Measurements from ENCODE around the gene ZNF48. TPM values are rescaled to one million over a fixed set of nuclear protein-coding genes. Genes with fewer than 3 reads are reported as not detected.

Gene ZNF48
- 10 to 100 TPM in 1 of 2 donors, 1 to 10 TPM in 1; 9.3 to 12.2 TPM for total RNA-seq

DNA sequence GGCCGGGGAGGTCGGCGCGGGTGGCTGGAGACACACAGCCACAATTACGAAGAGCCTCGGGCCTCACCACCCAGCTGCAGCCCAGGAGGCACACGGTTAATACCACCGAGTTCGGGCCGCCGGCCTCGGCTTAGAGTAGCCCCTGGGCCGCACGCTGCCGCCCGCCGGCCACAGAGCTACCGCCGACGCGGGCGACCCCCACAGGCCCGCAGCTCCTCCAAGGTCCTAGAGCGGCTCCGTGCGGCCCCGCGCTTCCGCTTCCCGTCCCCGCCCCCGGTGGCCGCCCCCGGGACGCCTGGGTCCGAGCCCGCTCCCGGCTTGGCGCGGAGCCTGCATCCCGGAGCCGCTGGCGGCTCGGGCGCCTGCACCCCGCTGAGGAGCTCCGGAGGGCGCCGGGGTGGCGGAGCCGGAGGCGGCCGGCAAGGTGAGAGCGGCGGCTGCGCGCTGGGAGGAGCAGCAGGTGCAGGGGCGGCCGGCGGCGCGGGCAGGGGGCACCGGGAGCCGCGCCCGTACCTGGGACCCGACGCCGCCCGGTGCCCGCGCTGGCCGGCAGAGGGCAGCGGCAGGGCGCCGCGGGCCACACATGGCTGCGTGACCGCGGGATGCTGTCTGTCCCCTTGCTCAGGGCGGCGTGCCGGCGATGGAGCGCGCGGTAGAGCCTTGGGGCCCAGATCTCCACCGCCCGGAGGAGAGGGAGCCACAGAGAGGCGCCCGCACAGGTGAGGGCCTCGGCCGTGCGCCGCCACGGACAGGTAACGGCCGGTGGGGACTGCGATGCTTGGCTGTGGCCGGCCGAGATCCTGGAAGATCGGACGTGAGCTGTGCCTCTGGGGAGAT, at the start of gene ZNF48:
Gene ZNF48 (plus strand): TSS at position 266 of the 837 bp plus-strand sequence. CDS start 375 bp downstream, at position 641.
- intact Hi-C loops (cut with DNase I), result no loop called here
- ATAC-seq, result peak; percentile 94
- DNase-seq, result peak; percentile 88 to 93 (median 92)
- Histone ChIP-seq H3K4me3 (peak within 1 kb of the TSS; percentile 70 to 75), H3K27me3 (no peaks in the 10 kb centered on the region), H3K9me3 (no peaks in the 10 kb centered on the region), H3K36me3 (replicated peaks in 1 of 2; ENCODE audit: insufficient read depth in 1 of 2, low read depth in 2 of 2) (no peaks in the 10 kb centered on the region), H3K4me1 (peaks cover 33% of the 10 kb centered on the region), H3K27ac (peak within 1 kb of the TSS; percentile 48 to 84 (median 66))
- 0 to 1% methylated on average over 5 to 90 of the region's 103 CpGs for WGBS, 2 donors
- peak in 2 of 3 donors; percentile 37 to 46 for TF ChIP-seq POLR2A (IDR thresholded peaks at IDR 0.05)
- TF ChIP-seq, protein P1, sequence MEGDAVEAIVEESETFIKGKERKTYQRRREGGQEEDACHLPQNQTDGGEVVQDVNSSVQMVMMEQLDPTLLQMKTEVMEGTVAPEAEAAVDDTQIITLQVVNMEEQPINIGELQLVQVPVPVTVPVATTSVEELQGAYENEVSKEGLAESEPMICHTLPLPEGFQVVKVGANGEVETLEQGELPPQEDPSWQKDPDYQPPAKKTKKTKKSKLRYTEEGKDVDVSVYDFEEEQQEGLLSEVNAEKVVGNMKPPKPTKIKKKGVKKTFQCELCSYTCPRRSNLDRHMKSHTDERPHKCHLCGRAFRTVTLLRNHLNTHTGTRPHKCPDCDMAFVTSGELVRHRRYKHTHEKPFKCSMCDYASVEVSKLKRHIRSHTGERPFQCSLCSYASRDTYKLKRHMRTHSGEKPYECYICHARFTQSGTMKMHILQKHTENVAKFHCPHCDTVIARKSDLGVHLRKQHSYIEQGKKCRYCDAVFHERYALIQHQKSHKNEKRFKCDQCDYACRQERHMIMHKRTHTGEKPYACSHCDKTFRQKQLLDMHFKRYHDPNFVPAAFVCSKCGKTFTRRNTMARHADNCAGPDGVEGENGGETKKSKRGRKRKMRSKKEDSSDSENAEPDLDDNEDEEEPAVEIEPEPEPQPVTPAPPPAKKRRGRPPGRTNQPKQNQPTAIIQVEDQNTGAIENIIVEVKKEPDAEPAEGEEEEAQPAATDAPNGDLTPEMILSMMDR (IDR thresholded peaks at IDR 0.05), result peak in 6 of 7 experiments; percentile 22 to 70 (median 54)

DNA sequence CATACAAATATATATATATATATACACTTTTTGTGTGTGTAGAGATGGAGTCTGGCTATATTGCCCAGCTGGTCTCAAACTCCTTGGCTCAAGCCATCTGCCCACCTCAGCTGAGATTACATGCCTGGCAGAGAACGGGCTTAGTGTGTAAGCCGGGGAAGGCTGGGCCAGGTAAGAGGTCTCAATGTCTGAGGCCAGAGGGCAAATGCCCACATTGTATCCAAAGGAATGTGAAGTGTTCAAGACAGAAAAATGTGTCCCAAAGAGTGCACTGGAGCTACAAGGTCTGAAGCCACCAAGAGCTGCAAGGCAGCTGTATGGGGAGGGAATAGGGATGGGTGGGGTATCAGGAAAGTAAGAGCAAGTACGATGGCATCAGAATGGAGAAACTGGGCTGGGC, 48.9 kb upstream of the ZNF48 start:
- 87 to 91% methylated on average over 3 of the region's 3 CpGs for WGBS, 2 donors
- no peaks in the 10 kb centered on the region for H3K36me3 ChIP-seq (replicated peaks in 1 of 2; ENCODE audit: insufficient read depth in 1 of 2, low read depth in 2 of 2)
- no peak for DNase-seq
- H3K27me3 ChIP-seq, result no peaks in the 10 kb centered on the region
- no peak overlapping the region for H3K27ac ChIP-seq
- H3K9me3 ChIP-seq, result no peaks in the 10 kb centered on the region
- peaks cover under 1% of the 10 kb centered on the region for H3K4me1 ChIP-seq
- TF ChIP-seq, protein P1 (IDR thresholded peaks at IDR 0.05), result no peak
- TF ChIP-seq POLR2A (IDR thresholded peaks at IDR 0.05), result no peak
- intact Hi-C loops (cut with DNase I), result no loop called here
- no peak for ATAC-seq
- no peak overlapping the region for H3K4me3 ChIP-seq

DNA sequence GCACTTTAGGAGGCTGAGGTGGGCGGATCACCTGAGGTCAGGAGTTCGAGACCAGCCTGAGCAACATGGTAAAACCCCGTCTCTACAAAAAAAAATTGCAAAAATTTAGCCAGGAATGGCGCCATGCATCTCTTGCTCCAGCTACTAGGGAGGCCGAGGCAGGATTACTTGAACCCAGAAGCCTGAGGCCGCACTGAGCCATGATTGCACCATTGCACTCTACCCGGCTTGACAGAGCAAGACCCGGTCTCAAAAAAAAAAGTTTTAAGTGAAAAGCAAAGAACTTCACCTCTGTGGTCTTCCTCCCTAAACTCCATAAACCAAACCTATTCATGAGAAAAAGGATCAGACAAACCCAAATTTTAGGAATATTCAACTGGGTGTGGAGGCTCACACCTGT, 47.1 kb upstream of the ZNF48 start:
- Histone ChIP-seq H3K4me3 (no peak overlapping the region), H3K27me3 (no peaks in the 10 kb centered on the region), H3K27ac (no peak overlapping the region), H3K36me3 (replicated peaks in 1 of 2; ENCODE audit: insufficient read depth in 1 of 2, low read depth in 2 of 2) (no peaks in the 10 kb centered on the region), H3K9me3 (no peaks in the 10 kb centered on the region), H3K4me1 (peaks cover 19% of the 10 kb centered on the region)
- intact Hi-C loops (cut with DNase I), result no loop called here
- ATAC-seq (no peak), DNase-seq (no peak)
- TF ChIP-seq POLR2A (IDR thresholded peaks at IDR 0.05), result no peak
- TF ChIP-seq, protein P1 (IDR thresholded peaks at IDR 0.05), result no peak
- WGBS, 2 donors, result 95 to 98% methylated on average over 4 to 8 of the region's 8 CpGs

DNA sequence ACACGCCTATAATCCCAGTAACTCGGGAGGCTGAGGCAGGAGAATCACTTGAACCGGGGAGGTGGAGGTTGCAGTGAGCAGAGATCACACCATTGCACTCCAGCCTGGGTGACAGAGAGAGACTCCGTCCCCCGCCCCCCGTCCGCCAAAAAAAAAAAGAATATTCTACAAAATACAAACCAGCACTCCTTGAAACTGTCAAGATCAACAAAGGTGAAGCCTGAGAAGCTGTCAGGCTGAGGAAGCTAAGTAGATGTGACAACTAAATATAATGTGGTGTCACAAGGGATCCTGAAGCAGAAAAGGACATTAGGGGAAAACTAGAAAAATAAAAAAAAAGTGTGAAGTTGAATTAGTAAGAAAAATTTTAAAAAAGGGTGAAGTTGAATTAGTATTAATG, 46.3 kb upstream of the ZNF48 start:
- no peak for ATAC-seq
- WGBS, 2 donors, result 94% methylated on average over 7 of the region's 7 CpGs

More for the DNA sequence above, 46.3 kb upstream of the ZNF48 start:
- Histone ChIP-seq H3K4me1 (peaks cover 27% of the 10 kb centered on the region), H3K4me3 (no peak overlapping the region), H3K9me3 (no peaks in the 10 kb centered on the region), H3K36me3 (replicated peaks in 1 of 2; ENCODE audit: insufficient read depth in 1 of 2, low read depth in 2 of 2) (no peaks in the 10 kb centered on the region), H3K27me3 (no peaks in the 10 kb centered on the region), H3K27ac (no peak overlapping the region)
- no peak for TF ChIP-seq POLR2A (IDR thresholded peaks at IDR 0.05)
- TF ChIP-seq, protein P1 (IDR thresholded peaks at IDR 0.05), result no peak
- DNase-seq, result no peak
- intact Hi-C loops (cut with DNase I), result no loop called here
